NB4 (cell line): ENCODE data around the gene KCNK16.

Experiments
- DNase-seq: peaks from one replicate; pipeline ENCODE4 v3.0.0; 2010; ENCODE audit warnings: low read depth
- H3K4me3 ChIP-seq: one replicate; pipeline ENCODE4 v1.5.1; 2011; ENCODE audit warnings: mild to moderate bottlenecking, low read depth, low read length, moderate library complexity
- MYC ChIP-seq: IDR thresholded peaks from 2 replicates; pipeline ENCODE4 v1.6.1; 2011; ENCODE audit warnings: low read depth, low read length
- POLR2A ChIP-seq: IDR thresholded peaks from 2 replicates; pipeline ENCODE4 v1.6.1; 2011; ENCODE audit warnings: mild to moderate bottlenecking; ENCODE audit not compliant: insufficient read length; ENCODE audit errors: extremely low read depth
- TF ChIP-seq, protein P1 (sequence below): IDR thresholded peaks from one replicate; pipeline ENCODE4 v1.5.1; 2012; ENCODE audit warnings: low read depth, low read length
- TF ChIP-seq, protein P2 (sequence below): IDR thresholded peaks from 2 replicates; pipeline ENCODE4 v1.6.1; 2011; ENCODE audit warnings: low read depth, low read length

The KCNK16 gene

DNA sequence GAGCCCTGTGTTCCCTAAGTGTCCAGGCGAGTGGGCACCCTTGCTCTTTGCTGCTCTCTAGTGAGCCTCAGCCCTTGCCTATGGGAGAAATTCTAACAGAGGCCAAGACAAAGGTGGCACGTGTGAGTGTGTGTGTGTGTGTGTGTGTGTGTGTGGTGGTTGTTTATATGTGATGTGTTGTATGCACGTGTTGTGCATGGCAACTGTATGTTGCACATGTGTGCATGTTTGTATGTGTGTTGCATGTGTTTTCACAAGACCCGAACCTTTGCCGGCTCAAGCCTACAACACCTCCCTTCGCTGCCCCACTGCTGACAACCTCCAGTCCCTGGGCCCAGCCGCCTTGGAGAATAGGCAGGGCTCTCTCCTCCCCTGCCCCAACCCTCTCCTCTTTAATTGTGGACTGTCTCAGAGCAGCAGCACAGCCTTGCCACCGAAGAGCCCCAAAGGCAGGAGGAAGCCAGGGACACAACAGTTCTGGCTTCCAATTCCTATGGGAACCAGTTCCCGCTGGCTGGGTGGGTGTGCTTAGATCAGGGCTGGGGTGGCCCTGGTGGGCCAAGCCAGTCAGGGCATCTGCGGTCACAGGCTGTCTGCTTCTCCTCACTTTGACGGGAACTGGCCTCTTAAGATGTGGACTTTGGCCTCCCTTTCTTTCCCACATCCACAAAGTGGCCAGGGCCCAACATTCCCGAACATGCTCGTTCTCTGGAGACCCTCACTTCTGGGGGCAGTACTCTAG, 2.7 kb downstream of the KCNK16 start:
- H3K4me3 ChIP-seq = no peak overlapping the region
- DNase-seq = no peak
- TF ChIP-seq, protein P1, sequence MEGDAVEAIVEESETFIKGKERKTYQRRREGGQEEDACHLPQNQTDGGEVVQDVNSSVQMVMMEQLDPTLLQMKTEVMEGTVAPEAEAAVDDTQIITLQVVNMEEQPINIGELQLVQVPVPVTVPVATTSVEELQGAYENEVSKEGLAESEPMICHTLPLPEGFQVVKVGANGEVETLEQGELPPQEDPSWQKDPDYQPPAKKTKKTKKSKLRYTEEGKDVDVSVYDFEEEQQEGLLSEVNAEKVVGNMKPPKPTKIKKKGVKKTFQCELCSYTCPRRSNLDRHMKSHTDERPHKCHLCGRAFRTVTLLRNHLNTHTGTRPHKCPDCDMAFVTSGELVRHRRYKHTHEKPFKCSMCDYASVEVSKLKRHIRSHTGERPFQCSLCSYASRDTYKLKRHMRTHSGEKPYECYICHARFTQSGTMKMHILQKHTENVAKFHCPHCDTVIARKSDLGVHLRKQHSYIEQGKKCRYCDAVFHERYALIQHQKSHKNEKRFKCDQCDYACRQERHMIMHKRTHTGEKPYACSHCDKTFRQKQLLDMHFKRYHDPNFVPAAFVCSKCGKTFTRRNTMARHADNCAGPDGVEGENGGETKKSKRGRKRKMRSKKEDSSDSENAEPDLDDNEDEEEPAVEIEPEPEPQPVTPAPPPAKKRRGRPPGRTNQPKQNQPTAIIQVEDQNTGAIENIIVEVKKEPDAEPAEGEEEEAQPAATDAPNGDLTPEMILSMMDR = no peak
- TF ChIP-seq MYC = no peak

DNA sequence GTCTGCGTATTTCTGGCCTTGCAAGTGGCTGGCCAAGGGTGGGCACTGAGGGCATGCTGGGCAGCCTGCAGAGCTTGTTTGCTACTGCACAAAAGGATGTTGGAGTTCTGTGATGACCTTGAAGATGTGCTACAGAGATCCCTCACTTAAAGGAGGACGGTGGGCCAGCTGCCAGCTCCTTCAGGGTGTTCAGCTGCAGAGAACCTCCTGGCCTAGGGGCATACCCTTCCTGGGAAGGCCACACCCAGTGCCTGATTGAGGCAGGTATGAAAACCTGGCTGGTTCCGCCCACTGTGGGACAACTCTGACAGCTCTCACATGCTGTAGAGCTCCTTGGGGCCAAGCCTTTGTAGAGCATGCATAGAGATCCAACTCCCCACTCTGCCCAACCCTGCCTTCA, 5.2 kb downstream of the KCNK16 start:
- no peak overlapping the region for H3K4me3 ChIP-seq
- TF ChIP-seq MYC (no peak), POLR2A (no peak)
- TF ChIP-seq, protein P2, sequence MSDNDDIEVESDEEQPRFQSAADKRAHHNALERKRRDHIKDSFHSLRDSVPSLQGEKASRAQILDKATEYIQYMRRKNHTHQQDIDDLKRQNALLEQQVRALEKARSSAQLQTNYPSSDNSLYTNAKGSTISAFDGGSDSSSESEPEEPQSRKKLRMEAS = no peak
- TF ChIP-seq, protein P1 = no peak
- no peak for DNase-seq

DNA sequence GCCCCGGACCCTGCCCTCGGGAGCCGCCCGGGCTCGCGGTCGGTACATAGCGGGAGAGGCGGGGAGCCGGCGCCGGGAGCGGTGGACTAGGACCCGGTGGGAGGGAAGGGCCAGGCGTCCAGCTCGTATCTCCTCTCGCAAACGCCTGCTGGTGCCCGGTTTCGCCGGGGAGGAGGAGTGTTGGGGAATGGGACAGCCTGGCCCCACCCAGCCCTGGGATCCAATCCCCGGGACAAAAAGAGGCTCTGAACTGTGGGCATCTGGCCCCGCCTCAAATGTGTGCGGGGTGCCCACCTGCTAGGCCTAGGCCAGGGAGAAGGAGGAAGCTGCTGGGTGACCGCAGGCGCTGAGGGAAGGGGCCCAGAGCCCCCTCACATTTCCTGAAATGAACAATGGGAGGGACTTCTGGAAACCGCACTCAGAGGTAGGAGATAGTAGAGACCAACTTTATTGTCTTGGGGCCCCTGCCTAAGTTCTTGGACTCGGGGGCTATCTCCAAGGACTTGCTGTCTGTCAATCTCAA, 8.2 kb downstream of the KCNK16 start, which contains the start of gene KCNK17:
TSS of gene KCNK17 (minus strand) at position 147 of the 523 bp plus-strand sequence. CDS start at position 48, 99 bp downstream.
- DNase-seq = peak; percentile 82
- H3K4me3 ChIP-seq = no peak within 1 kb of the TSS
- TF ChIP-seq MYC (no peak), POLR2A (no peak)
- TF ChIP-seq, protein P1 = no peak
- TF ChIP-seq, protein P2 = no peak

DNA sequence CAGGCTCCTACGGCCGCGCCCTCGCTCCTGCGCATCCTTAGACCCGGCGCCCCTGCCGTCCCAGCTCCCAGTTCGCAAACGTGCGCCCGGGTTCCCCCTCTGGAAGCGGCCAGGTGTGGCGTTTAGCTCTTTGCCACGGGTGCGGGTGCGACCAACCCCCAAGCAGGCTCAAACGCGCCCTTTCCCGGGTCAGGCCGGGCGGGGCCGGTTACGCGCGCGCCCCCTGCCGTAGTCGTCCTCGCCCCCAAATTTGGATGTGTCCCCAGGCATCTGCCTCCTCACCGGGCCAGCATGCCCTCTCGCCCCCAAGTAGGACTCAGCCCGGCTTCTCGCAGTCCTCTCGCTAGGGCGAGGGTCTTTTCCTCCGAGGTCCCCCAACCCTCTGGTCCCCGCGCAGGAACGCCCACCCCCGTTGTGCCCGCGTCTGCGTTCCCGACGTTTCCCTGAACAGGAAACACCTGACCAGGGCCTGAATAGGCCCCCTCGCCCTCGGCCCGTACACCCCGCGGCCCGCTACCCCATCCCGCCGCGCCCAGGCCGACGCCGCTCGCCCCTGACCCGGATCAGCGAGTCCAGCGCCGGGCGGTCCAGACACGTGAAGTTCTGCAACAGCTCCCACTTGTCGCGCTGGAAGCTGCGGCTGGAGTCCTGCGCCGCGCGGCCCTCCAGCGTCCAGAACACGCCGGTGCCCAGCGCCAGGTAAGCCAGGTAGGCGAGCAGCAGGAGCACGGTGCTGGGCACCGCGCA, 8.8 kb downstream of the KCNK16 start:
- no peak overlapping the region for H3K4me3 ChIP-seq
- TF ChIP-seq POLR2A (no peak), MYC (no peak)
- TF ChIP-seq, protein P2 = no peak
- TF ChIP-seq, protein P1 = no peak
- no peak for DNase-seq

DNA sequence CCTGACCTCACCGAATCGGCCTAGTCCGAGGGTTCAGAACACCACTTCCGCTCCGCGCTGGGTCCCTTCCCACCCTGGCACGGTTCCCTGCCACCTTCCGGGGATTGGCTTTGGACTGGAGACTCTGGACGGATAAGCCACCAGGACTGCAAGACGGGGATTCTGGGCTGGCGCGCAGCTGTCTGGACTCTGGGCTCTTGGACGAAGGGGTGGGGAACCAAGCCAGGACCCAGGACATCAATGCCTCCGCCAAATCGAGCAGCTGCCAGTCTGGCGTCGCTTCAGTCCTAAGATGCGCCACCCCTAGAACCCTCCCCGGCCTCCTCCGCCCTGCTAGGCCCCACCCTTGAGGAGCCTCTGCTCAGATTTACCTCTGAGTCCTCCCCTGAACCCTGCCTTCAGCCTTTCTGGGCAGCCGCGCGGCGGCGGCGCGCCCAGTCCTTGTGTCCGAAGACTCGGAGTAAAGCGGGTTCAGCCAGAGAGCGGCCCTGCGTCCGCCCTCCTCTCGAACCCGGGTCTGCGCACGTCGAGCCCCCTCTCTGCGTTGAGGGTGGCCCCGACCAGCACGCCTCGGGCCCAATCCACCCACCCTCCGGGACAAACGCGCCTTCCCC, 9.5 kb downstream of the KCNK16 start:
- no peak for DNase-seq
- TF ChIP-seq POLR2A (no peak), MYC (no peak)
- TF ChIP-seq, protein P2 = no peak
- TF ChIP-seq, protein P1 = no peak
- H3K4me3 ChIP-seq = no peak overlapping the region
